Smooth muscle cell (in vitro differentiated cells): ENCODE data around the gene CSMD2. TPM values are rescaled to one million over a fixed set of nuclear protein-coding genes. Genes with fewer than 3 reads are reported as not detected.

Source experiments
- DNase-seq: peaks from one replicate; lab custom pipeline; 2025; ENCODE audit not compliant: unreplicated experiment; lab: John Stamatoyannopoulos, UW
- H2AFZ ChIP-seq: fragments of 200-600 bp; sonication (generic); 2 replicates; pipeline ENCODE4 v1.6.0; 2016; ENCODE audit warnings: antibody characterized with exemption, low read depth, mild to moderate bottlenecking
- H3F3A ChIP-seq: fragments of 200-600 bp; sonication (generic); 2 replicates; pipeline ENCODE4 v1.6.0; 2017; ENCODE audit warnings: antibody characterized with exemption, low read depth
- H3K27ac ChIP-seq: fragments of 200-600 bp; sonication (generic); 2 replicates; pipeline ENCODE4 v1.5.1; 2016; ENCODE audit warnings: low read depth, mild to moderate bottlenecking
- H3K27me3 ChIP-seq: fragments of 200-600 bp; sonication (generic); 2 replicates; pipeline ENCODE4 v1.6.1; 2016; ENCODE audit warnings: low read depth, mild to moderate bottlenecking
- H3K36me3 ChIP-seq: fragments of 200-600 bp; sonication (generic); 2 replicates; pipeline ENCODE4 v1.5.1; 2016; ENCODE audit warnings: low read depth
- H3K4me1 ChIP-seq: fragments of 200-600 bp; sonication (generic); 2 replicates; pipeline ENCODE4 v1.5.1; 2016; ENCODE audit warnings: low read depth
- H3K4me2 ChIP-seq: fragments of 200-600 bp; sonication (generic); 2 replicates; pipeline ENCODE4 v1.6.0; 2016; ENCODE audit warnings: mild to moderate bottlenecking
- H3K4me3 ChIP-seq: fragments of 200-600 bp; sonication (generic); 2 replicates; pipeline ENCODE4 v1.5.1; 2016; ENCODE audit warnings: mild to moderate bottlenecking
- H3K79me2 ChIP-seq: fragments of 200-600 bp; sonication (generic); 2 replicates; pipeline ENCODE4 v1.6.0; 2016; ENCODE audit warnings: low read depth, mild to moderate bottlenecking
- H3K9ac ChIP-seq: fragments of 200-600 bp; sonication (generic); 2 replicates; pipeline ENCODE4 v1.6.0; 2016; ENCODE audit warnings: low read depth
- H3K9me3 ChIP-seq: fragments of 200-600 bp; sonication (generic); replicated peaks from 2 replicates; pipeline ENCODE4 v1.5.1; 2016; ENCODE audit warnings: low read depth
- H4K20me1 ChIP-seq: fragments of 200-600 bp; sonication (generic); 2 replicates; pipeline ENCODE4 v1.6.0; 2016; ENCODE audit warnings: low read depth
- WGBS: methylation state at CpG from one replicate; pipeline ENCODE4 v1.1.7; 2016; ENCODE audit warnings: low lambda C conversion rate; 5-methylcytosine and 5-hydroxymethylcytosine counted together
- polyA plus RNA-seq: library from polyadenylated mRNA; unstranded; fragments of >200 nt; fragmentation: Nextera tagmentation; extraction: Ambion mirVana; gene quantifications from 2 replicates; pipeline ENCODE4 v1.2.1, GENCODE V29; 2016
- total RNA-seq: library from RNA; depleted of rRNA; stranded (reverse); fragments of >200 nt; gene quantifications from 2 replicates; pipeline ENCODE4 v1.2.3, GENCODE V29; 2014
- TF ChIP-seq, protein P1 (sequence below): fragments of 200-600 bp; sonication (generic); IDR thresholded peaks from 2 replicates; pipeline ENCODE4 v1.5.1; 2017; ENCODE audit warnings: borderline replicate concordance, mild to moderate bottlenecking, antibody characterized with exemption; ENCODE audit not compliant: insufficient read depth, poor library complexity, severe bottlenecking

CSMD2 gene
- total and polyA plus RNA-seq, 2 experiments from 2014 or later: 0.65 to 1.8 TPM

DNA sequence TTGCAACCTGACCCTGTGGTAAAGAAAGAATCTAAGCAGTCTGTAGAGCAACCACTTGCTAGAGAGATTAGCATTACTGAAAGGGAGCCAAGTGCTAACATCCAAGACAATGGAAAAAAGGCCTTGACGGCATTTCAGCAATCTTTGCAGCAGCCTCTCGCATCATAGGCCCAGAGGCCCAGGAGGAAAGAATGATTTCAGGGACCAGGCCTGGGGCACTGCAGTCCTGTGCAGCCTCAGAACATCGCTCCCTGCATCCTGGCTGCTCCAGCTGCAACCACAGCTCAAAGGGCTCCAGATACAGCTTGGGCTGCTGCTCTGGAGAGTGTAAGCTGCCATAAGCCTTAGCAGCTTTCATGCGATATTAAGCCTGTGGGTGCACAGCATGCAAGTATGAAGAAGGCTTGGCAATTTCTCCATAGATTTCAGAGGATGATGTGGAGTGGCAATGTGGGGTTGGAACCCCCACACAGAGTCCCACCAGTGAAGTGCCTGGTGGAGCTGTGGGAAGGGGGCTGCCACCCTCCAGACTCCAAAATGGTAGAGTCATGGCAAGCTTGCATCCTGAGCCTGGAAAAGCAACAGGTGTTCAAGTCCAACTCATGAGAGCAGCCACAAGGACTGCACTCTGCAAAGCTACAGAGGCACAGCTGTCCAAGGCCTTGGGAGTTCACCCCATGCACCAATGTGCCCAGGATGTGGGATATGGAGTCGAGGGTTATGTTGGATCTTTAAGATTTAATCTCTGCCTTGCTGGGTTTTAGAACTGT, 411.8 kb downstream of the CSMD2 start:
- Histone ChIP-seq H3K4me3 (no peak overlapping the region), H3K4me2 (no peak overlapping the region), H4K20me1 (no peaks in the 10 kb centered on the region), H3K79me2 (no peaks in the 10 kb centered on the region), H3K9ac (no peak overlapping the region), H2AFZ (no peak overlapping the region), H3K27ac (no peak overlapping the region), H3F3A (no peaks in the 10 kb centered on the region), H3K9me3 (no peaks in the 10 kb centered on the region), H3K27me3 (no peaks in the 10 kb centered on the region), H3K4me1 (no peaks in the 10 kb centered on the region), H3K36me3 (no peaks in the 10 kb centered on the region)
- WGBS: 83% methylated on average over 5 of the region's 5 CpGs
- TF ChIP-seq, protein P1, sequence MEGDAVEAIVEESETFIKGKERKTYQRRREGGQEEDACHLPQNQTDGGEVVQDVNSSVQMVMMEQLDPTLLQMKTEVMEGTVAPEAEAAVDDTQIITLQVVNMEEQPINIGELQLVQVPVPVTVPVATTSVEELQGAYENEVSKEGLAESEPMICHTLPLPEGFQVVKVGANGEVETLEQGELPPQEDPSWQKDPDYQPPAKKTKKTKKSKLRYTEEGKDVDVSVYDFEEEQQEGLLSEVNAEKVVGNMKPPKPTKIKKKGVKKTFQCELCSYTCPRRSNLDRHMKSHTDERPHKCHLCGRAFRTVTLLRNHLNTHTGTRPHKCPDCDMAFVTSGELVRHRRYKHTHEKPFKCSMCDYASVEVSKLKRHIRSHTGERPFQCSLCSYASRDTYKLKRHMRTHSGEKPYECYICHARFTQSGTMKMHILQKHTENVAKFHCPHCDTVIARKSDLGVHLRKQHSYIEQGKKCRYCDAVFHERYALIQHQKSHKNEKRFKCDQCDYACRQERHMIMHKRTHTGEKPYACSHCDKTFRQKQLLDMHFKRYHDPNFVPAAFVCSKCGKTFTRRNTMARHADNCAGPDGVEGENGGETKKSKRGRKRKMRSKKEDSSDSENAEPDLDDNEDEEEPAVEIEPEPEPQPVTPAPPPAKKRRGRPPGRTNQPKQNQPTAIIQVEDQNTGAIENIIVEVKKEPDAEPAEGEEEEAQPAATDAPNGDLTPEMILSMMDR: no peak
- DNase-seq: no peak

DNA sequence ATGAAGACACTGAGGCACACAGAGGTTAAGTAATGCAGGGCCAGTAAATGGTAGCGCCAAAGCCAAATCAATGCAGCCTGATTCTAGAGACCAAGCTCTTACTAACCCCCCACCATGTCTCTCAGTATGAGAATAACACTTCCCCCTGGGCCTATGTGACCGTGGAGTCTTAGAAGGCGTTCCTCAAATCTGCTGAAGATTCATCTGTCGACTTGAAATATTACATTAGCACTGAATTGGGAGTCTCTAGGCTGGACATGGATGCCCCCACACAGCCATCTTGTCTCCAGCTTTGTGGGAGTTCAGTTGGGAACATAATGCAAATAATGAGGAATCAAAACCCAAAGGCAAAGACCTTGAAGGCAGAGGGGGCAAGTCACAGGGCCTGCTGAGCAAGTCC, 419.1 kb downstream of the CSMD2 start:
- no peak overlapping the region for H3K4me2 ChIP-seq
- no peak overlapping the region for H3K9ac ChIP-seq
- no peaks in the 10 kb centered on the region for H3F3A ChIP-seq
- TF ChIP-seq, protein P1: no peak
- no peaks in the 10 kb centered on the region for H3K9me3 ChIP-seq
- H3K4me1 ChIP-seq: no peaks in the 10 kb centered on the region
- no peaks in the 10 kb centered on the region for H3K36me3 ChIP-seq
- H3K27ac ChIP-seq: no peak overlapping the region
- H3K27me3 ChIP-seq: peaks cover 4% of the 10 kb centered on the region
- H4K20me1 ChIP-seq: no peaks in the 10 kb centered on the region
- H2AFZ ChIP-seq: no peak overlapping the region
- 91% methylated on average over 4 of the region's 4 CpGs for WGBS
- H3K4me3 ChIP-seq: no peak overlapping the region
- H3K79me2 ChIP-seq: no peaks in the 10 kb centered on the region
- no peak for DNase-seq

DNA sequence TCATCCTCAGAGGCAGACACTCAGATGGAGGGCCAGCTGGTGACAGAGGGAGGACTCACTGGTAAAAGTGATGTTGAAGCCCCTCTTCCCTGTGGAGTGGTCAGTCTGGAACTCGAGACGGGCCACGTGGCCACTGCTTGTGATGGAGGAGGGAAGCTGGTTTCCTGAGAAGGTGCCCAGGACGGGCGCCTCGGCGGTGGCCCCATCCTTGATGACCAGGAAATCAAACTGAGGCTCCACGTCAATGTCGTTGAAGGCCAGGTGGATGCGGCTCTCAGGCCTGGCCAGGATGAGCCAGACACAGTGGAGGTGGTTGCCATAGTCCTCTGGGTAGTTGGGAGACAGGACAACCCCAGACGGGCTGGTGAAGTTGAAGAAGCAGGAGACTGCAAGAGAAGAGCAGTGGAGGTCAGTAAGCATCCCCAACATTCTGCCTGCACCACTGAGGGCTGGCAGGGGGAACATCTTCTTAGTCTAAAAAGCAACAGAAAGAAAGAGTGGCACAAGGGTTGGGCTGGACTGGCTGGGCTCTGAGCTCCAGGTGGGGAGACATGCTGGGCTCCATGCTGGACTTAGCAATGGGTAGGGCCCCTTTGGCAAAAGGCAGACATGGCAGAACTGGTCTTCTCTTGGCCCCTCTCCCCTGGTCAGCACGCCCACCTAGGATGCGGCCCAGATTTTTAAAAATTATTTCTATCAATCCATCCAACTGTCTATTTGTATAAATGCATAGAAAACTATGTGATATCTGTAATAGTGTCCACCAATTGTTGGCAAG, 421.6 kb downstream of the CSMD2 start:
- TF ChIP-seq, protein P1: no peak
- Histone ChIP-seq H3K79me2 (no peaks in the 10 kb centered on the region), H3K4me2 (no peak overlapping the region), H3K27me3 (peaks cover 10% of the 10 kb centered on the region), H3K27ac (no peak overlapping the region), H3K4me3 (no peak overlapping the region), H3K9me3 (no peaks in the 10 kb centered on the region), H2AFZ (no peak overlapping the region), H3K36me3 (no peaks in the 10 kb centered on the region), H3K9ac (no peak overlapping the region), H3F3A (no peaks in the 10 kb centered on the region), H4K20me1 (no peaks in the 10 kb centered on the region), H3K4me1 (no peaks in the 10 kb centered on the region)
- WGBS: 94% methylated on average over 13 of the region's 13 CpGs
- DNase-seq: no peak
